Measurements from ENCODE around the gene PDZD8. TPM values are rescaled to one million over a fixed set of nuclear protein-coding genes. Genes with fewer than 3 reads are reported as not detected.
"Not testable (repeated sequence)": the region's sequence is repeated elsewhere in the genome, so short reads cannot be mapped to it uniquely, and the experiment has no call there.

Gene PDZD8
- polyA plus RNA-seq, 3 donors: 39.0 to 45.8 (median 39.7) TPM

- DNase-seq (ENCODE audit: low read depth in 3 of 3, low spot score in 2 of 3): no peak
These were observed 24.3 kb downstream of the PDZD8 start for GRCh38 chr10:117350909-117351308.

- DNase-seq (ENCODE audit: low read depth in 3 of 3, low spot score in 2 of 3): no peak
These were observed 27.0 kb downstream of the PDZD8 start for GRCh38 chr10:117348236-117348635.

- DNase-seq (ENCODE audit: low read depth in 3 of 3, low spot score in 2 of 3): no peak
These were observed 28.7 kb downstream of the PDZD8 start for GRCh38 chr10:117346574-117346973.

- no peak for DNase-seq (ENCODE audit: low read depth in 3 of 3, low spot score in 2 of 3)
These were observed 30.1 kb downstream of the PDZD8 start for GRCh38 chr10:117345143-117345542.

- no peak for DNase-seq (ENCODE audit: low read depth in 3 of 3, low spot score in 2 of 3)
These were observed 32.6 kb downstream of the PDZD8 start for GRCh38 chr10:117342641-117343040.

GRCh38 chr10:117341061-117341460 lies 34.2 kb downstream of the PDZD8 start:
- DNase-seq (ENCODE audit: low read depth in 3 of 3, low spot score in 2 of 3): no peak

GRCh38 chr10:117339979-117340378 lies 35.3 kb downstream of the PDZD8 start:
- DNase-seq (ENCODE audit: low read depth in 3 of 3, low spot score in 2 of 3): no peak

- DNase-seq (ENCODE audit: low read depth in 3 of 3, low spot score in 2 of 3): no peak
These were observed 35.7 kb downstream of the PDZD8 start for GRCh38 chr10:117339578-117339977.

- DNase-seq (ENCODE audit: low read depth in 3 of 3, low spot score in 2 of 3): no peak
These were observed 40.3 kb downstream of the PDZD8 start for GRCh38 chr10:117334926-117335325.

- no peak for DNase-seq (ENCODE audit: low read depth in 3 of 3, low spot score in 2 of 3)
These were observed 41.2 kb downstream of the PDZD8 start for GRCh38 chr10:117334066-117334465.

GRCh38 chr10:117327262-117327661 lies 48.0 kb downstream of the PDZD8 start:
- no peak for DNase-seq (ENCODE audit: low read depth in 3 of 3, low spot score in 2 of 3)

- no peak for DNase-seq (ENCODE audit: low read depth in 3 of 3, low spot score in 2 of 3)
These were observed 50.9 kb downstream of the PDZD8 start for GRCh38 chr10:117324367-117324766.

GRCh38 chr10:117322260-117322659 lies 53.0 kb downstream of the PDZD8 start:
- no peak for DNase-seq (ENCODE audit: low read depth in 3 of 3, low spot score in 2 of 3)

GRCh38 chr10:117320050-117320665 lies 55.1 kb downstream of the PDZD8 start:
- DNase-seq (ENCODE audit: low read depth in 3 of 3, low spot score in 2 of 3): no peak

- no peak for DNase-seq (ENCODE audit: low read depth in 3 of 3, low spot score in 2 of 3)
These were observed 56.3 kb downstream of the PDZD8 start for GRCh38 chr10:117318909-117319308.

- no peak for DNase-seq (ENCODE audit: low read depth in 3 of 3, low spot score in 2 of 3)
These were observed 58.5 kb downstream of the PDZD8 start for GRCh38 chr10:117316701-117317100.

GRCh38 chr10:117313641-117314040 lies 61.6 kb downstream of the PDZD8 start:
- no peak for DNase-seq (ENCODE audit: low read depth in 3 of 3, low spot score in 2 of 3)

GRCh38 chr10:117312430-117312829 lies 62.8 kb downstream of the PDZD8 start:
- DNase-seq (ENCODE audit: low read depth in 3 of 3, low spot score in 2 of 3): no peak

- DNase-seq (ENCODE audit: low read depth in 3 of 3, low spot score in 2 of 3): no peak
These were observed 64.0 kb downstream of the PDZD8 start for GRCh38 chr10:117311261-117311660.

- DNase-seq (ENCODE audit: low read depth in 3 of 3, low spot score in 2 of 3): no peak
These were observed 68.6 kb downstream of the PDZD8 start for GRCh38 chr10:117306674-117307073.

GRCh38 chr10:117303451-117303850 lies 71.8 kb downstream of the PDZD8 start:
- not testable (repeated sequence) for DNase-seq (ENCODE audit: low read depth in 3 of 3, low spot score in 2 of 3)

- no peak for DNase-seq (ENCODE audit: low read depth in 3 of 3, low spot score in 2 of 3)
These were observed 74.6 kb downstream of the PDZD8 start for GRCh38 chr10:117300671-117301070.

- no peak for DNase-seq (ENCODE audit: low read depth in 3 of 3, low spot score in 2 of 3)
These were observed 75.8 kb downstream of the PDZD8 start for GRCh38 chr10:117299435-117299834.

All from right renal cortex interstitium (tissue), 3 donors.